Mucosa of gallbladder (tissue), 1 donor: ENCODE results near the gene DLAT. TPM values are rescaled to one million over a fixed set of nuclear protein-coding genes. Genes with fewer than 3 reads are reported as not detected.
A peak's percentile ranks its signal among the peaks of the same experiment; 100 is the strongest.
"Not testable (repeated sequence)": the region's sequence is repeated elsewhere in the genome, so short reads cannot be mapped to it uniquely, and the experiment has no call there.

Experiments used
- DNase-seq: peaks from one replicate; pipeline ENCODE4 v3.0.0-alpha.2; 2020; ENCODE audit warnings: low spot score
- total RNA-seq: library from RNA; stranded (reverse); gene quantifications from one replicate; pipeline ENCODE4 v1.2.1, GENCODE V29; 2021
- donor health status: DM: no; HTN: no; CAD: no.

Gene DLAT
- total RNA-seq, 1 donor from 2014 or later = 25.0 TPM

GRCh38 chr11:112049777-112050176, 24.6 kb downstream of the DLAT start:
- DNase-seq = no peak

GRCh38 chr11:112050721-112051120, 25.5 kb downstream of the DLAT start:
- DNase-seq = no peak

- no peak for DNase-seq
These were observed 26.6 kb downstream of the DLAT start for GRCh38 chr11:112051768-112052167.

- DNase-seq = no peak
These were observed 32.0 kb downstream of the DLAT start for GRCh38 chr11:112057170-112057569.

GRCh38 chr11:112058103-112058502, 32.9 kb downstream of the DLAT start:
- DNase-seq = no peak

GRCh38 chr11:112062923-112063322, 37.7 kb downstream of the DLAT start:
- no peak for DNase-seq

GRCh38 chr11:112073941-112074811, 49.0 kb downstream of the DLAT start, which contains the start of the genes NKAPD1 and PIH1D2:
Gene NKAPD1 (plus strand): TSS chr11:112074299. CDS start chr11:112075575, 1,276 bp downstream.
Gene PIH1D2 (minus strand): TSS chr11:112074017. CDS start chr11:112073174, 843 bp downstream.
- peak; percentile 74 for DNase-seq

- no peak for DNase-seq
These were observed 57.5 kb downstream of the DLAT start for GRCh38 chr11:112082729-112083128.

GRCh38 chr11:112085822-112086421, 60.7 kb downstream of the DLAT start:
- DNase-seq = no peak

GRCh38 chr11:112086422-112087191, 61.4 kb downstream of the DLAT start, which contains the start of the genes SDHD and TIMM8B:
Gene SDHD (plus strand): TSS chr11:112086873. CDS start chr11:112086908, 35 bp downstream.
Gene TIMM8B (minus strand): TSS chr11:112086756. CDS start chr11:112086723, 33 bp downstream.
- peak; percentile 97 for DNase-seq

- DNase-seq = no peak
These were observed 62.0 kb downstream of the DLAT start for GRCh38 chr11:112087212-112087611.

- not testable (repeated sequence) for DNase-seq
These were observed 70.1 kb downstream of the DLAT start for GRCh38 chr11:112095302-112095701.

- DNase-seq = no peak
These were observed 71.0 kb downstream of the DLAT start for GRCh38 chr11:112096194-112096593.

GRCh38 chr11:112097734-112098528, 72.7 kb downstream of the DLAT start:
- DNase-seq = no peak

GRCh38 chr11:112100462-112100861, 75.3 kb downstream of the DLAT start:
- DNase-seq = no peak

- no peak for DNase-seq
These were observed 78.2 kb downstream of the DLAT start for GRCh38 chr11:112103446-112103845.

- DNase-seq = no peak
These were observed 80.9 kb downstream of the DLAT start for GRCh38 chr11:112106070-112106469.
